ENCODE results near the gene TEAD1. TPM values are rescaled to one million over a fixed set of nuclear protein-coding genes. Genes with fewer than 3 reads are reported as not detected.

Gene TEAD1
- total RNA-seq, 1 donor from 2014 or later = 25.7 TPM

DNA sequence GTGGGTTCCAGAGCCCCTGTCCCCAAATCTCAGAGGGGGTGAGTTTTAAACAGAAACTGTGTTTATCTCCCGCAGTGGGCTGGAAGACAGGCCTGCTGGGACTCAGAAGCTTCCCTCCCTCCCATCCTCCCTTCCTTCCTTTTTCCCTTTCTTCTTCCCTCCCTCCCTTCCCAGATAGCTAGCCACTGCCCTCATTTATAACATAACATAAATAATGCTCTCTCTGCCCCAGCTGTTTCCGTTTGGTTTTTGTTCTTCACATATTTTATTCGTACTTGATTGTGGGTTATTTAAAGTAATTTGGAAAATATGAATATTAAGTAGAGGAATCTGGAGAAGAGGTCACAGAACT lies 140.9 kb downstream of the TEAD1 start:
- DNase-seq = no peak

DNA sequence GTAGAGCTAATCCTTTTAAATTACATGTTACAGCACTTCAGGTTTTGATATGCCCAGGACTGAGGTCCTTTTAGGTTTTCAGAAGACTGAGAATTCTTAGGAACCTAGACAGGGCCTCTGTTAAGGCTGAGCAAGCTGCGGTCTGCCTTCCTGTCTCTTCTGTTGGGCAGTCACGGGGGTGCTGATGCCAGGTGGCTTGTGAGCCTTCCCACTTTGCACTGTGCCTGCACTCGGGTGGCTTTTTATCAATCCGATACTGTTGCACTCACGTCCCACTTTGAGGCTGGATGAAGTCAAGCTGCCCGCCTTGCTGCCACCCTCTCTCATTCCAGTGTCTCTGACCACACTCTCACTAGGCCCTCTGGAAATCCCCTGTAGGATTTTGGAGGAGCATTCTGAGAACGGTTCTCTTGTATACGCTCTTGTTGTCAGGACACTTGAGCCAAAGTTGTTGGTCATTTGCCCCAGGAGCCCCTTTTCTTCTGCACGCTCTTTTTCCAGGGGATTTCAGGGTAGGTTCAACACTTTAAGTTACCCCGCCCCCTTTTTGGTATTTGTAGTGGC lies 141.8 kb downstream of the TEAD1 start:
- DNase-seq = no peak

DNA sequence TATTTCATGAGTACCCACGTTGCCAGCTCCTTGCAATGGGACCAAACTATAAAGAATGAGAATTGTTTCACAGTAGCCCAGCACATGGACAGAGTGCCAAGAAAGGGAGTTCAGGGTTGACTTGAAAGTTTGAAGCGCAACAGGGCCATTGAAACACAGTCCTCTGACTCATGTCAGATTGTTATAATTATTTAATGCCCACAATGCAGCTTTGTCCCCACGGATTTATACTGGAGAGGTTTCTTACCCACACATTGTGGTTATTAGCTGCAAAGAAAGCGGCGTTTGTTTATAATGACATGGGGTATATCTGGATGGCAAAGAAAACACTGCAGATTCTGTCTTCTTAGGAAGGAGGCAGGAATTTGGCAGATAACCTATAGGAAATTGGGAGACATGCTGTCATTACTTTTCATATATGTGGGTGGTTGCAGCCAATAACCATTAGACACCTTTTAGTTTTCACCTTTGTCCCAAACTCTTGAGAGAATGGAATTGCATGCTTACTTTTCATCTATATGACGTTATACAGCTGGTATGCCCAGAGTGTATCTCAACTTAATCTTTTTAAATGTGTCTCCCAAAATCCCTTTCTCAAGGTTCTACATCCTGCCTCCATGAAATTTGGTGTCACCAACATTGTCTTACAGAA lies 143.6 kb downstream of the TEAD1 start:
- no peak for DNase-seq

DNA sequence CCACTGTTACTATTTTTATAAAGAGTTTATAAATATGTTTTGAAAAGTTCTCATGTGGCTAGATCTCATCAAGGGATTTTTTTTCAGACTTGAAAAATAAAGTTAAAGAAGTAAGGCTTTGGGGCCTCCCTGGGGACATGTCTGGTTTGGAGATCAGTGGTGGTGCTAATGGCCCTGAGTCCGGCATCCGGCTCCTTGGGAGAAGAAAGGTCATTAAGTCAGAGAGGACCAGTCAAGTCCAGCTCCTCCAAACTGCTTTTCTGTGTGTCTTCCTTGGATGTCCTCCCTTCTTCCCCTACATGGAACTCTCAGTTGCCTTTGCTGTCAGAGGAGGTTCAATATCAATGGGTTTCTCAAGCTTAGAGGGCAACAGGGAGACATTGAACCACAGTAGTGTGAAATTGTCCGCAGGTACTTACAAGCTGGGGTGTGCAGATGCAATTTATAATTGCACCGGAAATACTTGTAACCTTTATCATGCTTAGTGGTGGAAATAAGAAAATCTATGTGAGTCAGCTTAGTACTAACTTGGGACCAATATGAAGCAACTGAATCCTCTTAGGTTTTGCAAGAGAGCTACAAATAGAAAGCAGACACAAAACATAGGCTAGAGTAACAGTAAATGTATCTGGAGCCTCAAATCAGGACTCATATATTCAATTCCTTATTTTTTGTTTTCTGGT lies 144.3 kb downstream of the TEAD1 start:
- no peak for DNase-seq

DNA sequence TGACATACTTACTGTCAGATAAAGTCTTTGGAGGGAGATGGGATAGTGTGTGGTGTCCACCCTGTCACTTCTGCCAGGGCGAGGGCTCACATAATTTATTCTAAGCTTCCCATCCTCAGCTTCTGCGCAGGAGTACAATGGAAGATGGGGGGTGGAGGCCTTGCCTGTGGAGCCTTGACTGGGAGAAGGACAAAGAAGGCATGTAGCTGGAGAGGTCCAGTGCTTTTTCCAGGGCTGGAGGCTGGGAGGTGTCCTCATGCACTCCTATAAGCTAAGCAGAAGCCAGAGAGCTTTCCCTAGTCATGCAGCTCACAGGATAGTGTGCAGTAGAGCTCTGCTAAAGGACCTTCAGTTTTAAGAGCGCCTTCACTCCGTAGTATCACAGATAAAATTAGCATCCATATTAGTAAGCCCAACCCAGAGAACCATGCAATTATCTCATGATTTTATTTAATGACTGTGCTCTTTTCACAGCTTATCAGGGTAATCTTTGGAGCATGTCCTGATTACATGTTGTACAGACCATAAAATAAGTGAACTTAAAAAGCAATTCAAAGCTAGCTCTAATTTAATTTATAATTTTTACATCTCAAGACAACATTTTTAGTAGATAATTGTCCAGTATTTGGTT lies 148.3 kb downstream of the TEAD1 start:
- no peak for DNase-seq

DNA sequence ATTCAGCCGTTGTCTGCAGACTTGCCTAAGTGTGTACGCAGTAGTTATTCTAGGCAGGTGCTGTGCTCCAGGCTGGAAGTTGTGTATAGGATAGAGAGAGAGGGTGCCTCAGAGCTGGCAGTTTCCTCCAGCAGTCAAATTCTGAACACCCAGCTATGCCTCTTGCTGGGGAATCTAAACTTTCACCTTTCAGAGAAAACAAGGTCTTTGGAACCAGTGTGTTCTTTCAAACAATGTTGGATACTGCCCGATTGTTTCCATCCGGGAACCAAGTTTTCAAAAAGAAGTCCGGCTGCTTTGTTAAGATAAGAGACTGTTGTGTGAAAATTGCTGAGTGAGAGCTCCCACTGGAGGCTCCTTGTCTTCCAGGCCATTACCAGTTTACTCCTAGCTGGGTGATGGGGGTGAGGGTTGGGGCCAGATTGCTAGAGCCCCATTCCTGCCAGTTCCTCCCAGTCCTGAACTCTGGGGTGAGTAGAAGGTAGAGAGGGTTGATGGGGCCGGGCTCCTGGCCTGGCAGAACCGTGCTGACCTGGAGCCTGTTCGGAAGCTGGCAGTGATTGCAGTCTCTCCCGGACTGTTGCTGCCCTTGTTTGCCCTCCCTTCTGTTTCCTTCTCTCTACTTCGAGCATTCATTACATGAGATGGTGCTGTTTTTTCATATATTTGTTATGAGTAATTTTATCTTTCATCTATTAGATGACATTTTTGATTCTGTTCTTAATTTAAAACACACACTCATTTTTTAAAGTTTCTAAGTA lies 150.2 kb downstream of the TEAD1 start:
- DNase-seq = no peak

DNA sequence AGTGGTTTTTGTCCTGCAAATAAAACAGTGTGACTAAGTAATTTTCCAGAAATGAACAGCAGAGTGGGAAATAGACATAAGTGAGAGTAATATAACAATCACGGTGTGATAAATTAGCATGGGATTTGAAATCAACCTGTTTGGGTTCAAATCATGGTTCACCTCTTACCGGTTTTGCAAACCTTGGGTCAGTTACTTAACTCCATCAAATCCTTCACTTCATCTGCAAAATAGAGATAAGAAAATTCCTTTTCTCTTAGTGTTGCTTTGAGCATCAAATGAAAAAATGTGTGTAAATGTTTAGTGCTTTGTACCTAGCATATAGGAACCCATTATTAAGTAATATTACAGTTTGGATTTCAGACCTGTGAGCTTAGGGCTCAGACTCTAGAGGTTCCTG lies 152.2 kb downstream of the TEAD1 start:
- DNase-seq = no peak

DNA sequence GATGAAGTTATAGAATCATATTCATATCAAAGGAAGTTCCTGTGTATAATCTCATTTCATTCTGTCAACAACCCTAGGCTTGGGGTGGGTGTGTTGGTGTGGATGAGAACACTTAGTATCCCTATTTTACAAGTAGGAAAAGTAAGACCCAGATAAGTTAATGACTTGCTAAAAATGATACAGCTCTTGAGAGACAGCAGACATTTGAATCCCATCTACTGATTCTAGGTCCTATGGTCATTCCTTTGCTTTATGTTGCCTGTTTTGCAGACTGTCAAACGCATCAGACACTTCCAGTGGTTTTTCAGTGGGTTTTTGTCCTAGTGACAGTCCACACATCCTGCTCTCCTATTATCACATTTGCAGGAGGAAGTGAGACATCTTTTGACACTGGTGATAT lies 153.1 kb downstream of the TEAD1 start:
- DNase-seq = no peak

DNA sequence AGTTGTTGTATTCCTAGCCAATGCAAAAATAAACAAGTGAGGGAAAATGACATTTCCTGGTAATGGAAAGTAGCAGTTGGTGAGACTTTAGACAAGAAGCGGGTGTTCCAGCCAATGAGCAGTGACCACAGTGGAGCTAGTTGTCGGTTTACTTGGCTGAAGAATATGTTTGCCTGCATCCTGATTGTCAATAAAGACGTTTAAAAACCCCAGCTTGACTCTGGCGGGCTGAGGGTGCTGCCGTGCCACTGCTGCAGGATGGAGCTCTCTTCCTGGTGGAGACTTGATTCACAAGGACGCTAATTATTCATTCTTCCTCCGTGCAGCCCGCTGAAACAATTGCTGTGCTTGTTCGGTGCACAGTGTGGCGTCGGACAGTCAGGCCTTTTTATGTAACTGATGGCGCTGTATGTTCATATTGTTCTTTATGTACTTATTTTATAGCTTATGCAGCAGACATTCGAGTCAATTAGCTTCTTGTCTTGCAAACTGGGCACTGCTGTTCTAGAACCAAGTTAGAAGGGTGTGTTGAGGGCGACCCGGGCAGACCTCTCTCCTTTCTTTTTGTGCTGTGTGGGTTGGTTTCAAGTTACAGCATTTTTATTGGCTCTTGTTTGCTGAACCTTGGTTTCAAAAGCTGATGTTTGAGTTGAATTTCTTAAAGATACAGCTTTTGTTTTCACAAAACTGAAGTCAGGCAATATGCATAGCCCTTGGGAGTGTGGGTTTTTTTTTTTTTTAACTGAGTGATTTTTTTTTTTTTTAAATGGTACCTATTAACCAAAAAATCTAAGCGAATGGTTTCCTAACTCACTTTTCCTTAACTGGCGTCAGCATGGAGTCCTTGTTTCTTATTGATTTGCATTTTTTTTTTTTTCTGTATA lies 153.9 kb downstream of the TEAD1 start:
- peak; percentile 38 for DNase-seq

DNA sequence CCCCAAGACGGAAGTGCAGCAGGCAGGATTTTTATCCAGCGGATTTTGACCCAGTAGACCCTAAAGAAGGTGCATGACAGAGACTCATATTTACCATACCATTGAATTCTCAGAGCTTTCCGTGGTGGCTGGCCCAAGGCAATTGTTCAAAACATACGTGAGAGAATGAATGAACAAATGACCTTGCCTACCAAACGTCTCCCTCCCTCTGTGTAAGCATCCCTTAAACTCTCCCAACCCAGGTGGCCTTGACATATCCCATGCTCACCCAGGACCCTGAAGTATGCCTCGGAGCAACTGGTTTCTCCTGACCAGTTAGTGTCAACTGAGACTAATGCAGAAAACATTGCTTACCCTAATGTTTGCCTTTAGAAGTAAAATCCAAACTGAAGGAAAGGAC lies 154.9 kb downstream of the TEAD1 start:
- no peak for DNase-seq

DNA sequence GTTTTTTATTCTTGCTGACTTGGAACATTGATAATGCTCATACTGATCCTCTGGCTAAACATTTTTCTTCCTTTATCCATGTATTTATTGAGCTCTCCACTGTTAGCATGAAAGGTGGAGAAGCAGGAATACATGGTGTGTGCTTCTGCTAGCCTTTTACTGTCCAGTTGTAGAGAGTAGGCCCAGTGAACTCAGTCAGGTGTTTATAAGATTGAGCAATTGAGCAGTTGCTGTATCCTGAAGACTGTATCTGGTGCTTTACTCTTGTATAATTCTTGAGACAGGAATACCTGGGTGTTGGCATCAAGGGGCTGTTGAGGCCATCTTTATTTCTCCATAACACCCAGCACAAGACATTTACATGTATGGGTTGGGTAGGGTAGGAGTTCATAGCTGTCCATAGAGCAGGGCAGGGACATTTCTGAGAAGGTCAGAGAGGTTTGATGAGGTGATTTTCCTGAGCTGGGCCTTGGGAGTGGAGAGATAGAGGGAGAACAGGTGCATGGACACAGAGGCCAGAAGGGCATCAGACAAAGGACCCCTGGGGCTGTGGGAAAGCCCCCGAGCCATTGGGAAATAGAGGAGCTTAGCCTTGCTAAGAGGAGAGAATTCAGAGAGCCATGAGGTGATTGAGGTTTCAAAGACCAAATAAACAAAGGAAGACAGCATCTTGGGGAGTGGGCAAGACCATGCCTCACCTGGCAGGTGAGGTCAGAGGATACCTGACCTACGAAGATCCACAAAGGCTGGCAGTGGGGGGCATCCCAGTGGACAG lies 155.5 kb downstream of the TEAD1 start:
- DNase-seq = no peak

DNA sequence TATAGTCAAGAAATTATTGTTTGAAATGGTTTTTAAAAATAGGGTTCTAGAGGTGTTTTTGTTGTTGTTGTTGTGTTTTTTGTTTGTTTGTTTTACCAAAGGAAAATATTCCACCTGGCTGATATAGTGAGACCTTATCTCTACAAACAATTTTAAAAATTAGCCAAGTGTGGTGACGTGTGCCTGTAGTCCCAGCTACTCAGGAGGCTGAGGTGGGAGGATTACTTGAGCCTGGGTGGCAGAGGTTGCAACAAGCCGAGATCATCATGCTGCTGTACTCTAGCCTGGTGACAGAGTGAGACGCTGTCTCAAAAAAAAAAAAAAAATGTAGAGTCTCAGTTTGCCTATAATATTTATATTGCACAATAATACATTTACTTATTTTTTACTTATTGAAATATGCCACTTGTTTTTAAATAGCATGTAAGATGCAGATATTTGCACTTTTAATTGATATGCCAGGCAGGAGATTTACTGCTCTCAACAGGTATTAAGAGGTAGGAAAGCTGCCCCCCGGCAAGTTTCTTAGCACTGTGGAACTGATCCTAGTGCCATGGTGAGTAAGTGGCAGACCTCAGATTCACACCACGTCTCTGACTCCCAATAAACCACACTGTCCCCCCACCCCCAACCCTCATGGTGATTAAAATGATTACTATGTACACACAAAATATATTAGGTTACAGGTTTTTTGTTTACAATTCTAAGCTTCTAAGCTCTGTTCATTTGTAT lies 157.4 kb downstream of the TEAD1 start:
- DNase-seq = no peak

DNA sequence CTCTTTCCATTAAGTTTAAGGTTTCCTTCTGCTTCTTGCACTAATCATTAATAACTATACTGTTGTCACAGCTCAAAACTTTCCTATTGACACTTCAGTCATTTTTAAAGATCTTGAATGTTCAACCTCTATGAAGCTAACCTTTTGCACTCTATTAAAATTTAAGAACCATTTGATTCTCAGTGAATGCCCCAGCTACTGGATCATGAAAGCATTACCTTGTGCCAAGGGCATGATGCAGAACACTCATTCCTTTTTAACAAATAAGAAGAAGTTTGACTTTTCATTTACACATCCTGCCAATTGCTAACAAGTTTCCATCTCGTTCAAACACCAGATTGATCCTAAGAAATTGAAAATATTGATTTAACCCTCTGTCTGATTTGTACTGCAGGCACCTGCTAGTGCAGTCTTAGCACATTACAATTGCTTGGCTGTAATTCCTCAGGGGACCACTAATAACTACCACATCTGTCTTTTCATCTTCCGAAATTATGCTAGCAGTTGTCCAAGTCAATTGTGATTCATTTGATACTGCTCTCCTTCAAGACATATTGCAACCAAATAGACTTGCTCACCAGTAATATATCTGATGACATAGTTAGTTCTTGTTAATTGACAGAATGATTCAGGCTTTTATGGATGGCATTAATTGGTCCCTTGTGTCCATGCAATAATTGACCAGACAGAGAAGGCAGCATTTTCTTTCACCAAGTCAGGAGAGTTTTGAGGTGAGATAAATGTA lies 158.4 kb downstream of the TEAD1 start:
- DNase-seq = no peak

DNA sequence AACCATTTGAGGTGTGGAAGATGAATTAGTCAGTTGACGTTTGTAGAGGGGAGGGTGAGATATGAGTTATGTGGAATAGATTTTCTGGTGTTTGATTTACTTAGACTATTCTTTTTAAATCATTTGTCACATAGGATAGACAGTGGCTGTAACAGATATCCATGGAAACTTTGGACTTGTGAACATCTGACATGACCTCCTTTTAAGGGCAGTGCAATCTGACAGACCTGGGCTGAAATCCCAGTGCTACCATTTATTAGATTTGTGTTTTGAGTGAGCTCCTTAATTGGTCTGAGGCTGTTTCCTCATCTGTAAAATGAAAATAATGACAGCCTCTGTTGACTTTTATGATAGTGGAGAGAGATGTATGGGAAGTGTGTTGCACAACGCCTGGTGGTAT lies 159.9 kb downstream of the TEAD1 start:
- DNase-seq = no peak

DNA sequence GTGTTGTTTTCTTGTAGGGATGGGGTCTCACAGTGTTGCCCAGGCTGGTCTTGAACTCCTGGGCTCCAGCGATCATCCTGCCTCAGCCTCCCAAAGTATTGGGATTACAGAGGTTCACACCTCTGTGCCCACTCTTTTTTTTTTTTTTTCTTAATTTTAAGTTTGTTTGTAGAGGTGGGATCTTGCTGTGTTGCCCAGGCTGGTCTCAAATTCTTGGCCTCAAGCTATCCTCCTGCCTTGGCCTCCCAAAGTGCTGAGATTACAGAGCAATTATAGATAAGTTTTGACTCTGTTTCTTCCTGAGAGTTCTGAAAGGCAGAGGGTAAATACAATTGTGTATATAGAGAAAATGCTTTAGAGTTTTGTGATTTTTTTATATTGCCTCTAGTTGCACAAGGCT lies 160.4 kb downstream of the TEAD1 start:
- DNase-seq = no peak

DNA sequence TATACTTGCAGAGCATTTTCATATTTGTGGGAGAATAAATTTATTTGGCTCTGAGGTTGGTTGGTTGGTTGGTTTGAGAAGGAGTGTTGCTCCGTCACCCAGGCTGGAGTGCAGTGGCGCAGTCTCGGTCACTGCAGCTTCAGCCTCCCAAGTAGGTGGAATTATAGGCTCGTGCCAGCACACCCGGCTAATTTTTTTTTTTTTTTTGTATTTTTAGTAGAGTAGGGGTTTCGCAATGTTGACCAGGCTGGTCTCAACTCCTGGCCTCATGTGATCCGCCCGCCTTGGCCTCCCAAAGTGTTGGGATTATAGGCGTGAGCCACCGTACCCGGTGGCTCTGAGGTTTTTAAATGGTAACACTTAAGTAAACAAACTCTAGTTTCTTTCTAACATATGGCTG lies 161.1 kb downstream of the TEAD1 start:
- DNase-seq = no peak

DNA sequence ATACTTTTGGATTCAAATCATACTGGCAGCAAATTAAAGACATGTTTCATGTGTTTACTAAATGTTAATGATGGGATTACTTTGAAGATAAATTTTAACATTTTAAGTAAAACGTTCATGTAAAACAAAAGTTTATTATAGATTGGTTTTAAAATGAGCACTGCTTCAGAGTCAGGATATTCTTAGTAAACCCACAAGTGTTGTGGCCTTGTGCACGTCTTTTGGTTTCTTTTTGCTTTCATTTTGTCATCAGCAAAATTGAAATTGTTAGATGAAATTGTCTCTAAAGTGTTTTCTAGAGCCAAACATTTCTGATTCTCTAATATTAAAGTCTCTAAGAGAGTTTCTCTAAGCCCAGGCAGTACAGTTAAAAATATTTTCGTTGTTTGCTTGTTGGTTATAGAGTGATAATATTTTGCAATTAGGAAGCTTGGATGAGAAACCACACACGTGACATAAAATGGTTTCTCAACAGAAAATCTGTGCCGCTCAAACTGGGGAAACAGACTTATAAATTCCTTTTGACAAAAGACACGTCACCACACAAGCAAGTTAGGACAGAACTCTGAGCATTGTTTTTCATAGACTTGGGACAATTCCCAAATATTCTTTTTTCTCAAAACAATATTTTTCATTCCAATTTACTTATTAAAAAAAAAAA lies 164.4 kb downstream of the TEAD1 start:
- DNase-seq = no peak

DNA sequence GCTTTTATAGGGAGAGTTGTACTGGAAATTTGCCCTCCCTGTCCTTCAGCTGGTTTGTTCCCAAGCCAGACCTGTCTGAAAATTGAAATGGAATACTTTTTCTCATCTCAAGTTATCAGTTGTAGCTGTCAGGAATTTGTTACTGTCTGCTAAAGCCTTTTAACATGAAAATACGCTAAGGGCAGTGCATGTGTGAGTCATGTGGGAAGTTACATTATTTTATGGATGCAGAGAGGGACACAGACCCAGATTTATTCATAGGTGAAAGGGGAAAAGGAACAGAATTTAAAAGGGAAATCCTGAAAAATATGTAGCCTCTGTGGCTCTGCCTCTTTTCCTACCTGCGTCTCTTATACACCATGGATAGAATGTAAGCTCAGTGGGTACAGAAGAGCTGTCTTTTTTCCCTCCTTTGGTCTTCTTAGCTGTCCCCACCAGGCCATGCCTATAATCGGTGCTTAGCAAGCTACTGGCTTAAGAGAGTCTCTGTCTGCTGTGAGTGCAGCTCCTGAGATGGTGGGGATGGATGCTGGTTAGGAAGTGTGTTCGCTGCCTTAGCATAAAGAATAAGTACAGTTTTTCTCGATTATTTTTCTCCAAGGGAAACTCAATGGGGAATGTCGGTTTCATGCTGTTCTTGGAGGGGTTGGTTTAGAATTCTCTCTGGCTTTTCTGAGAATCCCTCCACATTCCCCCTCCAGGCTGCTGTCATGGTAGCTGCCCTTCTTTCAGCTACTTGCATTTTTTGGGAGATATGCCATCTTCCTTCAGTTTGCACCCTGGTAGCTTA lies 166.8 kb downstream of the TEAD1 start:
- DNase-seq = no peak
